Fibroblast of the aortic adventitia (primary cell): ENCODE data around the gene TIMM44. TPM values are rescaled to one million over a fixed set of nuclear protein-coding genes. Genes with fewer than 3 reads are reported as not detected.
A peak's percentile ranks its signal among the peaks of the same experiment; 100 is the strongest.

Experiments used
- DNase-seq: peaks from one replicate; pipeline ENCODE4 v3.0.0-alpha.2; 2010; ENCODE audit warnings: low read depth
- H3K4me3 ChIP-seq: 2 replicates; pipeline ENCODE4 v1.5.1; 2011; ENCODE audit warnings: low read depth, mild to moderate bottlenecking, control low read depth, low read length, moderate library complexity
- total RNA-seq: library from RNA; depleted of rRNA; stranded (reverse); fragments of >200 nt; gene quantifications from 2 replicates; pipeline ENCODE4 v1.2.3, GENCODE V29; 2012; ENCODE audit warnings: low replicate concordance
- TF ChIP-seq, protein P1 (sequence below): IDR thresholded peaks from 2 replicates; pipeline ENCODE4 v1.5.1; 2011; ENCODE audit warnings: mild to moderate bottlenecking, low read length, control low read depth, inconsistent platforms; ENCODE audit not compliant: insufficient read depth

Gene TIMM44
- total RNA-seq, 1 donor: 40.7 TPM

DNA sequence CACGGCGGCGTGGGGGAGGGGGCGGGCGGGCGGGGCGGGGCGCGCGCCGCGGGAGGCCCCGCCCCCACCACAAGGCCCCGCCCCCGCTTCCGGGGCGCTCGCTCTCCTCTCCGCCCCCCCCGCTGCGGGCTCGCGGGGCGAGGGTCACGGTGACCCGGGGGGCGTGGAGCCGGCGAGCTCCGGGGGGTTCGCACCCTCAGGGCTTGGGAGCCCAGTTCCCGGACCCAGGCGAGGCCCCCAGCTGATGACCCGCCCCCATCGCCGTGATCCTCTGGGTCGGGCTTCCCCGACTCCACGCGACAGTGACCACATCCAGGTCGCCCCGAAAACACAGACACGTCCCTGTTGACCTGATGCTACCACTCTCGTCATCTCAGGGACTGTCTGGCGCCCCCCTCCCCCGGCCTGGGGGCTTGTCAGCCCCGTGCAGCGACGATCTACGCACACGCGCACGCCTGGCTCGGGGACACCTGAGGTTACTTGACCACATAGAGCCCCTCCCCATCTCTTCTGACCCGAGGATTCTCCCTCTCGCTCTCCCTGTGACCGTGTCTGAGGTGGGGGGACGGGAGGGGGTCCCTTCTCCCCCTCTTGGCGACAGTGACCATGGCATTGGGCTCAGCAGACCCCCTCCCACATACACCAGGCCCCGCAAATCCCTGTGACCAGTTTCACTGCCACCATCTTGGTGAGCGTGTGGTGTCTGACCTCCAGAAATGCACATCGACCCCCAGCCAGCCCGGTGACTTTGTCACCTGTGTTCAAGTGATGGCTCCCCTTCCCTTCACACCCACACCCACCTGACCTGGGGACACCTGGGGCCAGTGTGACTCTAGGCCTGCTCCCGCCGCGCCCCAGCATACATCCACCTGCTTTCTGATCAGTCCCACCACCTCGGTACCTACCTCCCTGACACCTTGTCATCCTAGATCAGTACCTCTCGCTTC, 39.1 kb downstream of the TIMM44 start:
- H3K4me3 ChIP-seq: peak overlapping the region; percentile 88
- TF ChIP-seq, protein P1, sequence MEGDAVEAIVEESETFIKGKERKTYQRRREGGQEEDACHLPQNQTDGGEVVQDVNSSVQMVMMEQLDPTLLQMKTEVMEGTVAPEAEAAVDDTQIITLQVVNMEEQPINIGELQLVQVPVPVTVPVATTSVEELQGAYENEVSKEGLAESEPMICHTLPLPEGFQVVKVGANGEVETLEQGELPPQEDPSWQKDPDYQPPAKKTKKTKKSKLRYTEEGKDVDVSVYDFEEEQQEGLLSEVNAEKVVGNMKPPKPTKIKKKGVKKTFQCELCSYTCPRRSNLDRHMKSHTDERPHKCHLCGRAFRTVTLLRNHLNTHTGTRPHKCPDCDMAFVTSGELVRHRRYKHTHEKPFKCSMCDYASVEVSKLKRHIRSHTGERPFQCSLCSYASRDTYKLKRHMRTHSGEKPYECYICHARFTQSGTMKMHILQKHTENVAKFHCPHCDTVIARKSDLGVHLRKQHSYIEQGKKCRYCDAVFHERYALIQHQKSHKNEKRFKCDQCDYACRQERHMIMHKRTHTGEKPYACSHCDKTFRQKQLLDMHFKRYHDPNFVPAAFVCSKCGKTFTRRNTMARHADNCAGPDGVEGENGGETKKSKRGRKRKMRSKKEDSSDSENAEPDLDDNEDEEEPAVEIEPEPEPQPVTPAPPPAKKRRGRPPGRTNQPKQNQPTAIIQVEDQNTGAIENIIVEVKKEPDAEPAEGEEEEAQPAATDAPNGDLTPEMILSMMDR: no peak
- no peak for DNase-seq

DNA sequence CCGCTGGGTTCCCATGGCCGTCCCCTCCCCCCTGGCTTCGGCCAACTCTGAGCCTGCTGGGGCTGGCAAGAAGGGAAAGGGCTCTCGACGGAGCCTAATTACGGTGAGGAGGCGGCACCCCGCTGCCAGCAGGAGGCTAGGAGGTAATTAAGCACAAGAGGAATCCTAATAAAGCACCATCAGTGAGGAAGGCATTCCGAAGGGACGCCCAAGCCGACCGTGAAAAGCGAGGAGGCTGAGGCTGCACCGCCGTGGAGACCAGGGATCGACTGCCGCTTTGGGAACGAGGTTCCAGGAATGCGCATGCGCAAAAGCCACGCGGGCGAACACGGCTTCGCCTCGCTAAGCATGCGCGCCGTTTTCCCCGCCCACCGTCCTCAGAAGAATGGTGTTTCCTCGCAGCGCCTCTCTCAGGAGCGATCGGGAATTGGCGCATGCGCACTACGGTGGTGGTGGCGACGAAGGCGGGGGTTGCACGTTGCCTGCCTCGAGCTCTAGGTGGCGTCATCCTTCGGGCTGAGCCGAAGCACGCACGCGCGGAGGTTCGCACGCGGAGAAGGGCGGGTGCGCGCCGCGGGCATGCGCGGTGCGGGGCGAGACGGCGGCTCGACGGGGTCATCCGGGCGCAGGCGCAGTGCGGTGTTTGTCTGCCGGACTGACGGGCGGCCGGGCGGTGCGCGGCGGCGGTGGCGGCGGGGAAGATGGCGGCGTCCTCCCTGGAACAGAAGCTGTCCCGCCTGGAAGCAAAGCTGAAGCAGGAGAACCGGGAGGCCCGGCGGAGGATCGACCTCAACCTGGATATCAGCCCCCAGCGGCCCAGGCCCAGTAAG, 40.0 kb downstream of the TIMM44 start, which contains the start of gene MAP2K7:
Gene MAP2K7 (plus strand): TSS at position 634 of the 830 bp plus-strand sequence. CDS start 68 bp downstream, at position 702.
- peak within 1 kb of the TSS; percentile 88 for H3K4me3 ChIP-seq
- DNase-seq: peak; percentile 99
- TF ChIP-seq, protein P1: peak; percentile 49

DNA sequence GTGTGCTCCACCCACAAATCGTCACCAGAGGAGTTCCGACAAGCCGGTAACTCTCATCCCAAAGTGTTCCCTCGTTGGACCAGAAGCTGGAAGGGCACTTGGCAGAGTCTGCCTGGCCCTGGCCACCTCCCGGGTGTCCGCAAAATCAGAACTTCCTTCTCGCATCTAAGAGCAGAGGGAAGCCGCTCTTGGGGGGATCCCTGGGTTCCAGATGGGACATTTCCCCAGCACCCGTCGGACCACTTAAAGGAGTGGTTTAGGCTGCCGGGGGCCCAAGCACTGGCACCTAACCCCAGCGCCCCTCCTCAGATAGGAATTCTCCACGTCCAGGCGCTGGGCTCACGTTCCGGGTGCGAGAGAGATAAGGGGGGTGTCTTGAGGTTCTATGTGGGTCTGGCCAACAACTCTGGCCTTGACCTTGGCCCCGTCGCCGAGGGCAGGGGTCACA, 40.6 kb downstream of the TIMM44 start:
- peak overlapping the region; percentile 82 for H3K4me3 ChIP-seq
- DNase-seq: no peak
- TF ChIP-seq, protein P1: no peak

DNA sequence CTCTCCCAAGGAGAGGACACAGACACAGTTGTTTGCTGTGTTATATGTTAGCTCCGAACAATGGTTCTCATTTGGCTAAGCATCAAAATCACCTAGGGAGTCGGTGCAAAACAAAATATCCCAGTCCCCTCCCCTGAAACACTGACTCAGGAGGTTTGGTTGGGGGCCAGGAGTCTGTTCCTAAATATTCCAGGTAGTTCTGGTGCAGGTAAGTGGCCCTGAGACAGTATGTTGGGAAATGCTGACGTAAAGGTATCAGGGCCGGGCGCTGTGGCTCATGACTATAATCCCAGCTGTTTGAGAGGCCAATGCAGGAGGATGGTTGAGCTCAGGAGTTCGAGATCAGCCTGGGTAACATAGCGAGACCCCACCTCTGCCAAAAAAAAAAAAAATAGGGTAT, 42.1 kb downstream of the TIMM44 start:
- H3K4me3 ChIP-seq: no peak overlapping the region
- TF ChIP-seq, protein P1: no peak
- DNase-seq: no peak

DNA sequence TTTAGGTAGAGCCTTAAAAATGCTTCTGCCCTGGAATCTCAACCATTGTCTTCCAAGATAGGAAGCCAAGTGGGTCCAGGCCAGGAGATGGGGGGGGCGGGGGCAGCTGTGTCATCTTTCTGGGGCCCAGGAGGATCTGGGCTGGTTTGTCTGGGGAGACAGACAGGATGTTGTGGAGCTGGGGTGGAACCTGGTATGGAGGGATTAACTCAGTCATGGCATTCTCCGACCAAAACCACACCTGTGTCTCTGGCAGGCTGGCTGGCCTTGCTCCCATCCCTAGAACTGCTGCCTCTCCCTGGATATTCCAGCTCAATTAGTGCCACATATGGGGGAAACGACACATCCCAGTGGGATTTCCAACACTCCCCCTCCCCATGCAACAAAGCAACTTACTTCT, 42.5 kb downstream of the TIMM44 start:
- TF ChIP-seq, protein P1: no peak

DNA sequence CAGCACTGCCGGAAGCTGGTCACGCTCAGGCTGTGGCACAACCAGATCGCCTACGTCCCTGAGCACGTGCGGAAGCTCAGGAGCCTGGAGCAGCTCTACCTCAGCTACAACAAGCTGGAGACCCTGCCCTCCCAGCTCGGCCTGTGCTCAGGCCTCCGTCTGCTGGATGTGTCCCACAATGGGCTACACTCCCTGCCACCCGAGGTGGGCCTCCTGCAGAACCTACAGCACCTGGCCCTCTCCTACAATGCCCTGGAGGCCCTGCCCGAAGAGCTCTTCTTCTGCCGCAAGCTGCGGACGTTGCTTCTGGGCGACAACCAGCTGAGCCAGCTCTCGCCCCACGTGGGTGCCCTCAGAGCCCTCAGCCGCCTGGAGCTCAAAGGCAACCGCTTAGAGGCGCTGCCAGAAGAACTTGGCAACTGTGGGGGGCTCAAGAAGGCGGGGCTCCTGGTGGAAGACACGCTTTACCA, 43.0 kb downstream of the TIMM44 start:
- no peak for DNase-seq
- H3K4me3 ChIP-seq: no peak overlapping the region
- TF ChIP-seq, protein P1: no peak

More for the DNA sequence above, 42.5 kb downstream of the TIMM44 start:
- DNase-seq: no peak
- no peak overlapping the region for H3K4me3 ChIP-seq
